HG03108 (cell line): ENCODE results near the gene NRIP1.
"Not testable (repeated sequence)": the region's sequence is repeated elsewhere in the genome, so short reads cannot be mapped to it uniquely, and the experiment has no call there.

Source experiments
- ATAC-seq: cut with Tn5 transposase; IDR thresholded peaks from one replicate; pipeline ENCODE4 v1.9.1; 2021; ENCODE audit warnings: moderate library complexity; ENCODE audit not compliant: unreplicated experiment

The NRIP1 gene

GRCh38 chr21:15042531-15042930 is 22.3 kb downstream of the NRIP1 start:
- no peak for ATAC-seq

GRCh38 chr21:15039607-15040299 is 25.0 kb downstream of the NRIP1 start:
- ATAC-seq: no peak

- ATAC-seq: no peak
These were observed 26.9 kb downstream of the NRIP1 start for GRCh38 chr21:15037900-15038293.

GRCh38 chr21:15037095-15037899 is 27.5 kb downstream of the NRIP1 start:
- no peak for ATAC-seq

GRCh38 chr21:15036189-15036588 is 28.6 kb downstream of the NRIP1 start:
- no peak for ATAC-seq

- ATAC-seq: no peak
These were observed 30.5 kb downstream of the NRIP1 start for GRCh38 chr21:15034126-15034853.

- no peak for ATAC-seq
These were observed 32.9 kb downstream of the NRIP1 start for GRCh38 chr21:15031790-15032357.

- ATAC-seq: not testable (repeated sequence)
These were observed 33.4 kb downstream of the NRIP1 start for GRCh38 chr21:15031362-15031761.

GRCh38 chr21:15030861-15031260 is 33.9 kb downstream of the NRIP1 start:
- ATAC-seq: not testable (repeated sequence)

GRCh38 chr21:15029077-15029476 is 35.7 kb downstream of the NRIP1 start:
- ATAC-seq: no peak

- no peak for ATAC-seq
These were observed 36.6 kb downstream of the NRIP1 start for GRCh38 chr21:15028186-15028585.

- ATAC-seq: no peak
These were observed 37.7 kb downstream of the NRIP1 start for GRCh38 chr21:15027056-15027455.

- ATAC-seq: no peak
These were observed 38.4 kb downstream of the NRIP1 start for GRCh38 chr21:15026370-15026769.

GRCh38 chr21:15023776-15024175 is 41.0 kb downstream of the NRIP1 start:
- no peak for ATAC-seq

GRCh38 chr21:15022608-15023261 is 42.1 kb downstream of the NRIP1 start:
- ATAC-seq: no peak

GRCh38 chr21:15020797-15021196 is 44.0 kb downstream of the NRIP1 start:
- no peak for ATAC-seq

- ATAC-seq: no peak
These were observed 46.4 kb downstream of the NRIP1 start for GRCh38 chr21:15018382-15018781.

- no peak for ATAC-seq
These were observed 49.0 kb downstream of the NRIP1 start for GRCh38 chr21:15015622-15016471.

GRCh38 chr21:15014221-15014620 is 50.6 kb downstream of the NRIP1 start:
- no peak for ATAC-seq

- ATAC-seq: no peak
These were observed 52.8 kb downstream of the NRIP1 start for GRCh38 chr21:15011967-15012366.
